Osteocyte (in vitro differentiated cells): ENCODE results near the gene NPPA. TPM values are rescaled to one million over a fixed set of nuclear protein-coding genes. Genes with fewer than 3 reads are reported as not detected.

ENCODE experiments used
- DNase-seq: peaks from one replicate; pipeline ENCODE4 v3.0.0; 2021; ENCODE audit warnings: mixed read lengths; ENCODE audit not compliant: unreplicated experiment; ENCODE audit errors: extremely low spot score
- H3K27ac Mint-ChIP-seq: one replicate; pipeline ENCODE4 v1.8.0; 2021; ENCODE audit warnings: mild to moderate bottlenecking, mixed read lengths; ENCODE audit not compliant: unreplicated experiment
- H3K27me3 Mint-ChIP-seq: one replicate; pipeline ENCODE4 v1.8.0; 2021; ENCODE audit warnings: mixed read lengths; ENCODE audit not compliant: unreplicated experiment
- H3K36me3 Mint-ChIP-seq: one replicate; pipeline ENCODE4 v1.8.0; 2021; ENCODE audit warnings: mixed read lengths; ENCODE audit not compliant: unreplicated experiment
- H3K4me1 Mint-ChIP-seq: one replicate; pipeline ENCODE4 v1.8.0; 2021; ENCODE audit warnings: mixed read lengths; ENCODE audit not compliant: unreplicated experiment
- H3K4me3 Mint-ChIP-seq: one replicate; pipeline ENCODE4 v1.8.0; 2021; ENCODE audit warnings: mild to moderate bottlenecking, moderate library complexity, mixed read lengths; ENCODE audit not compliant: unreplicated experiment
- H3K9me3 Mint-ChIP-seq: one replicate; pipeline ENCODE4 v1.8.0; 2021; ENCODE audit warnings: mixed read lengths; ENCODE audit not compliant: unreplicated experiment
- CTCF ChIP-seq: fragments of 200-600 bp; sonication (generic); IDR thresholded peaks from 2 replicates; pipeline ENCODE4 v1.5.0; 2021; ENCODE audit warnings: antibody characterized with exemption, mild to moderate bottlenecking, moderate library complexity
- total RNA-seq: library from RNA; stranded (reverse); gene quantifications from 2 replicates; pipeline ENCODE4 v1.2.1, GENCODE V29; 2021

The NPPA gene
- total RNA-seq, 1 donor from 2014 or later, result not detected

GRCh38 chr1:11874258-11874562 is 26.6 kb upstream of the NPPA start:
- no peak for DNase-seq
- Mint-ChIP-seq H3K27ac (no peak overlapping the region), H3K27me3 (peaks cover 27% of the 10 kb centered on the region), H3K9me3 (no peaks in the 10 kb centered on the region), H3K36me3 (no peaks in the 10 kb centered on the region), H3K4me3 (no peak overlapping the region), H3K4me1 (no peaks in the 10 kb centered on the region)
- TF ChIP-seq CTCF, result no peak

GRCh38 chr1:11873395-11874257 is 26.0 kb upstream of the NPPA start:
- Mint-ChIP-seq H3K9me3 (no peaks in the 10 kb centered on the region), H3K36me3 (no peaks in the 10 kb centered on the region), H3K4me1 (no peaks in the 10 kb centered on the region), H3K27ac (no peak overlapping the region), H3K27me3 (peaks cover 27% of the 10 kb centered on the region), H3K4me3 (no peak overlapping the region)
- TF ChIP-seq CTCF, result no peak
- no peak for DNase-seq

DNA sequence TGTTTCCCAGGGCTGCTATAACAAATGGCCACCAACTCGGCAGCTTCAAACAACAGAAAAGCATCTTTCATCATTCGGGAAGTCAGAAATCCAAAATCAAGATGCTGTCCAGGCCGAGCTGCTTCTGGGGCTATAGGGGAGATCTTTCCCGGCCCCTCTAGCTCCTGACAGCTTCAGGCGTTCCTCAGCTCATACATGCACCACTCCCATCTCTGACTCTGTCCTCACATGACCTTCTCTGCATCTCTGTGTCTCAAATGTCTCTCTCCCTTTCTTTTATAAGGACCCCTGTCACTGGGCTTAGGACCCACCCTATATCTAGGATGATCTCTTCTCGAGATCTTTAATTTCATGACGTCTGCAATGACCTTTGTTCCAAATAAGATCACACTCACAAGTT is 25.0 kb upstream of the NPPA start:
- Mint-ChIP-seq H3K4me3 (no peak overlapping the region), H3K4me1 (no peaks in the 10 kb centered on the region), H3K36me3 (no peaks in the 10 kb centered on the region), H3K27ac (no peak overlapping the region), H3K27me3 (peaks cover 27% of the 10 kb centered on the region), H3K9me3 (no peaks in the 10 kb centered on the region)
- no peak for DNase-seq
- no peak for TF ChIP-seq CTCF

GRCh38 chr1:11869650-11870207 is 22.1 kb upstream of the NPPA start:
- H3K36me3 Mint-ChIP-seq, result no peaks in the 10 kb centered on the region
- H3K27me3 Mint-ChIP-seq, result peaks cover 23% of the 10 kb centered on the region

More at GRCh38 chr1:11869650-11870207, 22.1 kb upstream of the NPPA start:
- Mint-ChIP-seq H3K4me1 (no peaks in the 10 kb centered on the region), H3K27ac (no peak overlapping the region), H3K4me3 (no peak overlapping the region), H3K9me3 (no peaks in the 10 kb centered on the region)
- no peak for DNase-seq
- no peak for TF ChIP-seq CTCF
